Head of caudate nucleus (tissue), 42 donors: ENCODE results near the gene RET.

Experiments used
- DNase-seq, 42 donors: peaks; one replicate each; pipeline versions ENCODE4 v3.0.0 to v3.0.0-alpha.2; 2020 to 2021; ENCODE audit warnings: mixed read lengths in 7 of 42
- intact Hi-C: fragments of 100-400 bp; cut with DNase I; formaldehyde crosslinking; loops from one replicate; pipeline ENCODE4 v1.15.0; 2022

RET gene

GRCh38 chr10:43114088-43114742, 37.3 kb downstream of the RET start:
- DNase-seq, result no peak
- intact Hi-C loops, result no loop called here

GRCh38 chr10:43114743-43115611, 38.1 kb downstream of the RET start:
- no peak for DNase-seq

DNA sequence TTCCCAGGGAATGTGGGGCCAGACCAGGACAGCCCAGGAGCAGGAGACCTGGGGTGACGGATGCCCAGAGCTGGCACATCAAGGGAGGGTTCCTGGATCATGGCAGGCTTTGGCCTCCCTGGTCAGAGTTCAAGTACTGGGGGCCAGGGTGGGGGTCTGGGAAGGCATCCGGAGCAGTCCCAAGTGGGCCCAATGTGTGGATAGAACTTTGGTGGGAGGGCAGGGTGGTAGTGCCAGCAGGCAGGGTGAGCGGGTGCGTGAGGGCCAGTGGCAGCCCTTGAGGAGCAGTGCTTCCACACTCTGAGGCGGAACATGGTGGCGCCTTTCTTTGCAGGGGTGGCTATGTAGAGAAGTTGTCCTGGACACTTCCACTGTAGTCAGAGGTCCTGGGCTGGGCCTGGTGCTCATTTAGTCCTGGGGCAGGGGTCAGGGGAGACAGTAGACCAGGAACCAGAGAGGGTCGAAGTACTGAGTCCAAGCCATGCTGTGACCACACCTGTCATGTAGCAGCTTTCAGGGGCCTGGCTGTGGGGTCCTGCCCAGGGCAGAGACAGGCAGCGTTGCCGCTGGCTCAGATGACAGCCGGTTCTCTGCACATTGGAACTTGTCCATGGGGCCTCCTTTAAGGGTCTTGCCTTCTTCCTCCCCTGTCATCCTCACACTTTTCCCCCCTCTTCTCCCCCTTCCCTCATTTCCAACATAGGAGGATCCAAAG, 39.2 kb downstream of the RET start:
- DNase-seq, result peak in 1 of 42 donors; percentile 23
- intact Hi-C loops, result no loop called here

More at GRCh38 chr10:43114743-43115611, 38.1 kb downstream of the RET start:
- intact Hi-C loops, result no loop called here

DNA sequence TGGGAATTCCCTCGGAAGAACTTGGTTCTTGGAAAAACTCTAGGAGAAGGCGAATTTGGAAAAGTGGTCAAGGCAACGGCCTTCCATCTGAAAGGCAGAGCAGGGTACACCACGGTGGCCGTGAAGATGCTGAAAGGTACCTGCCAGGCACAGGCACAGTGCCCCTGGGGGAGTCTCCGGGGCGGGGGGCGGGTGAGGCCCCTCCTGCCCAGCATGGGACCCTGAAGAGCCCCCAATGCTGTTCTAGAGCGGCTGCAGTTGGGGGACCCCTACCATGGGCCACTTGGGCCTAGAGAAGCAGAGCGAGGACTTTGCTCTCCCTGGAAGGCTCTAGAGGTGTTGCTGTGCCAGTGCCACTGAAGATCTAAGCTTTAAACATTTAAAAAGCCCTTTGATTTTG, 39.7 kb downstream of the RET start:
- intact Hi-C loops, result no loop called here
- no peak for DNase-seq

- intact Hi-C loops, result no loop called here
Observed at GRCh38 chr10:43117031-43117776, 40.3 kb downstream of the RET start.

DNA sequence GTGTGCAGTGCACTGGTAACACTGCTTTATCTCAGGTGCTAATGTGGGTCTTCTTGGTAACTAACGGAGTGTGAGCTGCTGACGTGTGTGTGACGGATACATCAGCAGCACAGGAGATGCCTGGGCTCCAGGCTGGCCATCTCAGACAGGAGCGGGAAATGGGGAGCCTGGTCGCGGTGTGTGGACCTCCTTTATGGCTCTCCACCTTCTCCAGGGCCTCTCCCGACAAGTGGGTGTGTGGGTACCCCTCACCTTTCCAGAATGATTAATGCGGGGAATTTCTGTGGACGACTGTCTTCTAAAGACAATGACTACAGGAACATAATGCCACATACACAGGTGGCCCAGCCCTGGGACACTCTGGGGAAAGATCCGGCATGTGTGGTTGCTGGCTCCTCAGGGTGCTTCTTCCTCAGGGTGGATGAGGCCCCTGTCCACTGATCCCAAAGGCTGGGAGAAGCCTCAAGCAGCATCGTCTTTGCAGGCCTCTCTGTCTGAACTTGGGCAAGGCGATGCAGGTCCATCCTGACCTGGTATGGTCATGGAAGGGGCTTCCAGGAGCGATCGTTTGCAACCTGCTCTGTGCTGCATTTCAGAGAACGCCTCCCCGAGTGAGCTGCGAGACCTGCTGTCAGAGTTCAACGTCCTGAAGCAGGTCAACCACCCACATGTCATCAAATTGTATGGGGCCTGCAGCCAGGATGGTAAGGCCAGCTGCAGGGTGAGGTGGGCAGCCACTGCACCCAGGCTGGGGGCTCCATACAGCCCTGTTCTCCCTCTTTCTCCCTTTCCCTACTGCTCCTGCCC, 41.1 kb downstream of the RET start:
- intact Hi-C loops, result no loop called here
- DNase-seq, result peak in 2 of 42 donors; percentile 11 to 18

More at GRCh38 chr10:43117031-43117776, 40.3 kb downstream of the RET start:
- peak in 1 of 42 donors; percentile 21 for DNase-seq

- intact Hi-C loops, result no loop called here
- DNase-seq, result peak in 1 of 42 donors; percentile 14
Observed at GRCh38 chr10:43118631-43119415, 42.0 kb downstream of the RET start.

DNA sequence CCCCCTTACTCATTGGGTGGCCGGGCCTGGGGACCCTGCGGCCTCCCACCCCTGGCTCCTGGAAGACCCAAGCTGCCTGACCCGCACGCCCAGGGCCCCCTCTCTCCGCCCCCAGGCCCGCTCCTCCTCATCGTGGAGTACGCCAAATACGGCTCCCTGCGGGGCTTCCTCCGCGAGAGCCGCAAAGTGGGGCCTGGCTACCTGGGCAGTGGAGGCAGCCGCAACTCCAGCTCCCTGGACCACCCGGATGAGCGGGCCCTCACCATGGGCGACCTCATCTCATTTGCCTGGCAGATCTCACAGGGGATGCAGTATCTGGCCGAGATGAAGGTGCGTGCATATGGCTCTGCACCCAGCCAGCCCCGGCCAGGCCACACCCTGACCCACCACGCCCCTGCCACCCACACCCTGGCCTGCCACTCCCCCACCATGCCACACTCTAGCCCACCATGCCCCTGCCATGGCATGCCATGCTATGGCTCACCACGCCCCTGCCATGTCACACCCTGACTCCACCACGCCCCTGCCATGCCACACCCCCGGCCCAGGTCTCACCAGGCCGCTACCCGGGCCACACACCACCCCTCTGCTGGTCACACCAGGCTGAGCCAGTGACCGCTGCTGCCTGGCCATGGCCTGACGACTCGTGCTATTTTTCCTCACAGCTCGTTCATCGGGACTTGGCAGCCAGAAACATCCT, 42.7 kb downstream of the RET start:
- intact Hi-C loops, result no loop called here

GRCh38 chr10:43120116-43120928, 43.5 kb downstream of the RET start:
- intact Hi-C loops, result no loop called here
- peak in 4 of 42 donors; percentile 19 to 24 (median 22) for DNase-seq

More for the DNA sequence above, 42.7 kb downstream of the RET start:
- DNase-seq, result peak in 3 of 42 donors; percentile 15 to 31 (median 27)

DNA sequence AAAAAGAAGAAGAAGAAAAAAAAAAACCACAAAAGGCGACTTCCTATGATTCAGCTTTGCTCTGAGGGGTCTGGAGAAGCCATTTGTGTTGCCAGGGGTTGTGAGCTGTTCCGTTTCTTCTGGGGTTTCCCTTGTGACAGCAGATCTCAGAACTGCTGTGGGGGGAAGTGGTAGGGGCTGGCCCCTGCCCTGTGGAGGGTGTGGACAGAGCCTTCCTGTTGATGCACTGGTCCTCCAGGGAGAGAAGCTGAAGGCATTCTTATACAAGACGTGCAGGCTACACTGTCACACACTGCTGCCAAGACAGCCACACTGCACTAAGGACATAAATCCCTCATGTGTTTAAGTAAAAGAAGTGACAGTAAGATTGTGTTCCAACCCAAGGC, 44.1 kb downstream of the RET start:
- DNase-seq, result peak in 4 of 42 donors; percentile 16 to 37 (median 25)
- intact Hi-C loops, result no loop called here

- peak in 3 of 42 donors; percentile 5 to 32 (median 26) for DNase-seq
- intact Hi-C loops, result no loop called here
Observed at GRCh38 chr10:43121444-43121843, 44.6 kb downstream of the RET start.

DNA sequence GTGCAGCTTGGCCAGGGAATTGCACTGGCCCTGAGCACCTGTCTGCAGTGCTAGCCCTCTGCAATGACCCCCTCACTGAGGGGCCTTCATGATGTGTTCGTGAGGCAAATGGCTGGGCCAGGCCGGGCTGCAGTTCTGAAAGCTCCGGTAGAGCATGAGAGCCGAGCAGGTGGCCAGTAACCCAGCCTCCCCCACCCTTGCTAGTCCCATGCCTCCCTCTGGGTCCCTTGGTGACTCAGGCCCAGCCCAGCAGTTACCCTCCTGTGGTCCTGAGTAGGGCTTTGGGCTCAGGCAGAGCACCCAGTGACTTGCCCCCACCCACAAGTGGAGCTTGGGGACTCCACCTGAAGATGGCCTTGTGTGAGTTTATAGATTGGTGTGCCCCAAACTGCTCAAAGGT, 45.2 kb downstream of the RET start:
- DNase-seq, result peak in 4 of 42 donors; percentile 2 to 22 (median 6)
- intact Hi-C loops, result no loop called here

GRCh38 chr10:43122826-43123225, 46.0 kb downstream of the RET start:
- peak in 1 of 42 donors; percentile 2 for DNase-seq
- intact Hi-C loops, result no loop called here

DNA sequence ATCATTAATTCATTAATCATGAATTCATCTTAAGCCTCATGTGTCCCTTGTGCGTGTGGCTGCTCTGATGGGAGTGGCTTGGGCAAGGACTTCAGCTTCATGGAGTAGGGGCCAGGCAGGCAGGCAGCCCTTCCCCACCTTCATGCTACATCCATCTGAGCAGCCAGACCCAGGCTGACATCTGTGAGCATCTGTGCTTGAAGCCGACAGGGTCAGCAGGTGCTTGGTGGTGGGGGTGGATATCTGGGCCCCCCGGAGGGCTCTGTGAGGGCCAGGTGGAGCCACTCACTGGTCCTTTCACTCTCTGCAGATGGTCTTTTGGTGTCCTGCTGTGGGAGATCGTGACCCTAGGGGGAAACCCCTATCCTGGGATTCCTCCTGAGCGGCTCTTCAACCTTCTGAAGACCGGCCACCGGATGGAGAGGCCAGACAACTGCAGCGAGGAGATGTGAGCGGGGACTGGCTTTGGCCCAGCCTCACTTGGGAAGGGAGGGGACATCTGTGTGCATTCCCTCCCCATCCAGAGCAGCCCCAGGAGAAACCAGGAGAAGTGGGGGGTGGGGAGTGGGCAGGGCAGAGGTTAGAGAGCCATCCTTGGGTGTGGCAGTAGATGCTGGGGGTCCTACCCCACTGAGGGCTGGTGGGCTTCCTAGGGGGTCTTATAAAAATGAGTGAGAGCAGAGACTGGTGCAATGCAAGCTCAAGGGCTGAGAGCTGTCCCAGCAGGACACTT, 46.7 kb downstream of the RET start:
- intact Hi-C loops, result no loop called here
- DNase-seq, result peak in 8 of 42 donors; percentile 2 to 14 (median 6)

DNA sequence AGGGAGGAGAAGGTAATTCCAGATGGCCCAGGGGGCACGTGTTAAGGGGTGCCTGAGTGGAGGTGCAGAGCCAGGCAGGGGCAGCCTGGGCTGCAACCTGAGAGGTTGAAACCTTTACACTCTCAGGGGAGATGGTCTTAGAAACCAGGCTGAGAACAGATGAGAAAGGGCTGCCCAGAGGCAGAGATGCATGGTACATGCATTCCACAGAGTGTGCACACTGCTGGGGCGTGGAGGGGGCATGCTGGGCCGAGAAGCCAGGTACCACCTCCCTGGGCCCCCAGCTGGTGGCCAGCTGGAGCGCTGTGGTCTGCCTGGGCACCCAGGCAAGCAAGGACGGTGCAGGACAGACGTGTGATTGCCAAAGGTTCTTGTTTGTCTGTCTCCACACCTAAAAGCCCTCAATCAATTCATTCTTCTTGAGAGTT, 47.2 kb downstream of the RET start:
- peak in 8 of 42 donors; percentile 1 to 15 (median 4) for DNase-seq
- intact Hi-C loops, result no loop called here
